ENCODE data around the gene EPC1.
"Not testable (repeated sequence)": the region's sequence is repeated elsewhere in the genome, so short reads cannot be mapped to it uniquely, and the experiment has no call there.

EPC1 gene

DNA sequence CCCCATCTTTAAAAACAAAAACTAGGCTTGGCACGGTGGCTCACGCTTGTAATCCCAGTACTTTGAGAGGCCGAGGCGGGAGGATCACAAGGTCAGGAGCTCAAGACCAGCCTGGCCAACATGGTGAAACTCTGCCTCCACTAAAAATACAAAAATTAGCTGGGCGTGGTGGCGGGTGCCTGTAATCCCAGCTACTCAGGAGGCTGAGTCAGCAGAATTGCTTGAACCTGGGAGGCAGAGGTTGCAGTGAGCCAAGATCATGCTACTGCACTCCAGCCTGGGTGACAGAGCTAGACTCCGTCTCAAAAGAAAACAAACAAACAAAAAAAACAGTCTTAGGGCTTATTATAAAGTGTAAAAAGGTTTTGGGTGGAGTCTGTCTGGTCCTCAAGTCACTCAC, 117.2 kb downstream of the EPC1 start:
- not testable (repeated sequence) for DNase-seq

DNA sequence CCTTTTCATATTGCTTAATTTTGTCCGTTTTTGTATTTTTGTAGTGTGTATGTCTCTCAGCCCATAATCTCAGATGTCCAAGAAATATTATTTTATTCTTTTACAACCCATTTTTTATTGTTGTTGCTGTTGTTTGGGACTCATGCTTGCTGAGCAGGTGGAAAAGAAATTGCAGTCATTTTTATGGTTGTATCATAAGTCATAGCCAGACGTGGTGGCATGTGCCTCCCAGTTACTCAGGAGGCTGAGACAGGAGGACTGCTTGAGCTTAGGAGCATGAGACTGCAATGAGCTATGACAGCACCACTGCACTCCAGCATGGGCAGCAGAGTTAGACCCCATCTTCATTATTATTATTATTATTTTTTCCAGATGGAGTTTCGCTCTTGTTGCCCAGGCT, 117.8 kb downstream of the EPC1 start:
- DNase-seq, result no peak

DNA sequence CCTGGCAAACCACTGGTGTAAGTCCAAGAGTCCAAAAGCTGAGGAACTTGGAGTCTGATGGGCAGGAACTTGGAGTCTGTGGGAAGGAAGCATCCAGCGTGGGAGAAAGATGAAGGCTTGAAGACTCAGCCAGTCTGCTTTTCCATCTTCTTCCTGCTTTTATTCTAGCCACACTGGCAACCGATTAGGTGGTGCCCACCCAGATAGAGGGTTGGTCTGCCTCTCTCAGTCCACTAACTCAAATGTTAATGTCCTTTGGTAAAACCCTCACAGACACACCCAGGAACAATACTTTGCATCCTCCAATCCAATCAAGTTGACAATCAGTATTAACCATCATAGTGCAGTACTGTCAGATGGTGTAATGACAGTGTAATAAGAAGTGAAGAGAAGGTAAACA, 119.2 kb downstream of the EPC1 start:
- DNase-seq, result no peak

GRCh38 chr10:32226624-32227023, 120.3 kb downstream of the EPC1 start:
- DNase-seq, result no peak

GRCh38 chr10:32225976-32226375, 121.0 kb downstream of the EPC1 start:
- no peak for DNase-seq

DNA sequence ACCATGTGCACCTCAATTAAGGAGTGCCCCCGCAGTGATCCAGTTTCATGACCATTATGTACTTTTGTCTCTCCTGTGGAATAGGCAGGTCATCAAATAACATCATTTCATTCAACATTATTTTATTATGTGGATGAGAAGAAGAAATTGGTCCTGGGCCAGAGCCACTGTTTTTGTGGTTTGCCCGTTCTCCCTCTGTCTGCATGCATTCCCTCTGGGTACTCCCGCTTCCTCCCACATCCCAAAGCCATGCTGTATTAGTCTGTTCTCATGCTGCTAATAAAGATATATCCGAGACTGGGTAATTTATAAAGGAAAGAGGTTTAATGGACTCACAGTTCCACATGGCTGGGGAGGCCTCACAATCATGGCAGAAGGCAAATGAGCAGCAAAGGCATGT, 124.6 kb downstream of the EPC1 start:
- DNase-seq, result not testable (repeated sequence)

- DNase-seq, result not testable (repeated sequence)
These were observed 127.8 kb downstream of the EPC1 start for GRCh38 chr10:32219156-32219555.

GRCh38 chr10:32218206-32219044, 128.5 kb downstream of the EPC1 start:
- not testable (repeated sequence) for DNase-seq

All from activated gamma-delta T cell treated with Interleukin-2 at 50 U/mL for 16 hours (primary cell).